ENCODE results near the gene NPTX1.

GRCh38 chr17:80445726-80446110, 30.7 kb downstream of the NPTX1 start:
- TF ChIP-seq PRPF4 (IDR thresholded peaks at IDR 0.05; ENCODE audit: insufficient read depth, low read depth, low read length, poor library complexity, severe bottlenecking) (no peak), PHB2 (IDR thresholded peaks at IDR 0.05; ENCODE audit: low read depth) (no peak), GABPB1 (CRISPR knock-in tag; IDR thresholded peaks at IDR 0.05) (no peak)
- TF ChIP-seq, protein P1, sequence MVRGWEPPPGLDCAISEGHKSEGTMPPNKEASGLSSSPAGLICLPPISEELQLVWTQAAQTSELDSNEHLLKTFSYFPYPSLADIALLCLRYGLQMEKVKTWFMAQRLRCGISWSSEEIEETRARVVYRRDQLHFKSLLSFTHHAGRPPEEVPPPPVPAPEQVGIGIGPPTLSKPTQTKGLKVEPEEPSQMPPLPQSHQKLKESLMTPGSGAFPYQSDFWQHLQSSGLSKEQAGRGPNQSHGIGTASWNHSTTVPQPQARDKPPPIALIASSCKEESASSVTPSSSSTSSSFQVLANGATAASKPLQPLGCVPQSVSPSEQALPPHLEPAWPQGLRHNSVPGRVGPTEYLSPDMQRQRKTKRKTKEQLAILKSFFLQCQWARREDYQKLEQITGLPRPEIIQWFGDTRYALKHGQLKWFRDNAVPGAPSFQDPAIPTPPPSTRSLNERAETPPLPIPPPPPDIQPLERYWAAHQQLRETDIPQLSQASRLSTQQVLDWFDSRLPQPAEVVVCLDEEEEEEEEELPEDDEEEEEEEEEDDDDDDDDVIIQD (CRISPR knock-in tag; IDR thresholded peaks at IDR 0.05), result no peak
